ENCODE results near the gene WDR88.

WDR88 gene

GRCh38 chr19:33110137-33110910 is 21.6 kb upstream of the WDR88 start:
- no peak for DNase-seq (ENCODE audit: low read depth)
- TF ChIP-seq CTCF (conservative IDR thresholded peaks at IDR 0.05; ENCODE audit: low read depth, low read length): no peak
- H3K4me3 ChIP-seq (ENCODE audit: low read length): no peak overlapping the region

- DNase-seq (ENCODE audit: low read depth): no peak
- H3K4me3 ChIP-seq (ENCODE audit: low read length): no peak overlapping the region
- no peak for TF ChIP-seq CTCF (conservative IDR thresholded peaks at IDR 0.05; ENCODE audit: low read depth, low read length)
Observed at GRCh38 chr19:33111587-33111986, 20.3 kb upstream of the WDR88 start.

GRCh38 chr19:33114312-33114711 is 17.6 kb upstream of the WDR88 start:
- no peak overlapping the region for H3K4me3 ChIP-seq (ENCODE audit: low read length)
- no peak for DNase-seq (ENCODE audit: low read depth)
- no peak for TF ChIP-seq CTCF (conservative IDR thresholded peaks at IDR 0.05; ENCODE audit: low read depth, low read length)

- H3K4me3 ChIP-seq (ENCODE audit: low read length): no peak overlapping the region
- no peak for TF ChIP-seq CTCF (conservative IDR thresholded peaks at IDR 0.05; ENCODE audit: low read depth, low read length)
- no peak for DNase-seq (ENCODE audit: low read depth)
Observed at GRCh38 chr19:33117501-33117900, 14.4 kb upstream of the WDR88 start.

GRCh38 chr19:33118643-33119042 is 13.3 kb upstream of the WDR88 start:
- no peak for TF ChIP-seq CTCF (conservative IDR thresholded peaks at IDR 0.05; ENCODE audit: low read depth, low read length)
- DNase-seq (ENCODE audit: low read depth): no peak
- no peak overlapping the region for H3K4me3 ChIP-seq (ENCODE audit: low read length)

- no peak for TF ChIP-seq CTCF (conservative IDR thresholded peaks at IDR 0.05; ENCODE audit: low read depth, low read length)
- no peak overlapping the region for H3K4me3 ChIP-seq (ENCODE audit: low read length)
- peak; percentile 34 for DNase-seq (ENCODE audit: low read depth)
Observed at GRCh38 chr19:33124207-33125098, 7.5 kb upstream of the WDR88 start.

Data from retinal pigment epithelial cell (primary cell).